ENCODE data around the gene PSMD8. TPM values are rescaled to one million over a fixed set of nuclear protein-coding genes. Genes with fewer than 3 reads are reported as not detected.
A peak's percentile ranks its signal among the peaks of the same experiment; 100 is the strongest.
"Not testable (repeated sequence)": the region's sequence is repeated elsewhere in the genome, so short reads cannot be mapped to it uniquely, and the experiment has no call there.

PSMD8 gene
- total RNA-seq, 2 experiments from 2014 or later = 169 to 238 TPM

DNA sequence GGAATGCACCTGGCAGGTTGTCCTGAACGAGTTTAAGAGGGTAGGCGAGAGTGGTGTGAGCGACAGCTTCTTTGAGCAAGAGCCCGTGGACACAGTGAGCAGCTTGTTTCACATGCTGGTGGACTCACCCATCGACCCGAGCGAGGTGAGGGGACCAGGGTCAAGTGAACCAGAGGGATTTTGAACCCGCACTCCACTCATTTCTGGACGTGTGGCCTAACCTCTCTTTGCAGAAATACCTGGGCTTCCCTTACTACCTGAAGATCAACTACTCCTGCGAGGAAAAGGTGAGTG lies 37.1 kb upstream of the PSMD8 start:
- H2AFZ ChIP-seq (ENCODE audit: low read length) = peak overlapping the region; percentile 92; the same call in 1 of the 2 replicates
- no TSS peak for BruUV-seq (replicated peaks)
- no peak overlapping the region for H3K27ac ChIP-seq (ENCODE audit: low read depth, low read length, poor library complexity, severe bottlenecking)
- no peaks in the 10 kb centered on the region for H3K9me2 ChIP-seq (ENCODE audit: insufficient read depth, low read length)
- no peaks in the 10 kb centered on the region for H4K20me1 ChIP-seq (ENCODE audit: insufficient read depth, low read length)
- peaks cover 5% of the 10 kb centered on the region for H3K4me1 ChIP-seq (ENCODE audit: insufficient read depth, low read length, poor library complexity, severe bottlenecking)
- peak overlapping the region; percentile 92 for H3K4me2 ChIP-seq (ENCODE audit: low read length)
- no peaks in the 10 kb centered on the region for H3K79me2 ChIP-seq (ENCODE audit: insufficient read depth, low read depth, low read length)
- ChIA-PET POLR2A (no interaction called here), CTCF (ENCODE audit: unreplicated experiment) (no interaction called here)
- TF ChIP-seq, protein P1, sequence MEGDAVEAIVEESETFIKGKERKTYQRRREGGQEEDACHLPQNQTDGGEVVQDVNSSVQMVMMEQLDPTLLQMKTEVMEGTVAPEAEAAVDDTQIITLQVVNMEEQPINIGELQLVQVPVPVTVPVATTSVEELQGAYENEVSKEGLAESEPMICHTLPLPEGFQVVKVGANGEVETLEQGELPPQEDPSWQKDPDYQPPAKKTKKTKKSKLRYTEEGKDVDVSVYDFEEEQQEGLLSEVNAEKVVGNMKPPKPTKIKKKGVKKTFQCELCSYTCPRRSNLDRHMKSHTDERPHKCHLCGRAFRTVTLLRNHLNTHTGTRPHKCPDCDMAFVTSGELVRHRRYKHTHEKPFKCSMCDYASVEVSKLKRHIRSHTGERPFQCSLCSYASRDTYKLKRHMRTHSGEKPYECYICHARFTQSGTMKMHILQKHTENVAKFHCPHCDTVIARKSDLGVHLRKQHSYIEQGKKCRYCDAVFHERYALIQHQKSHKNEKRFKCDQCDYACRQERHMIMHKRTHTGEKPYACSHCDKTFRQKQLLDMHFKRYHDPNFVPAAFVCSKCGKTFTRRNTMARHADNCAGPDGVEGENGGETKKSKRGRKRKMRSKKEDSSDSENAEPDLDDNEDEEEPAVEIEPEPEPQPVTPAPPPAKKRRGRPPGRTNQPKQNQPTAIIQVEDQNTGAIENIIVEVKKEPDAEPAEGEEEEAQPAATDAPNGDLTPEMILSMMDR (conservative IDR thresholded peaks at IDR 0.05; ENCODE audit: low read length) = no peak
- TF ChIP-seq EZH2phosphoT487 (IDR thresholded peaks at IDR 0.05; ENCODE audit: borderline replicate concordance, low read depth, low read length) = no peak
- H3K36me3 ChIP-seq (ENCODE audit: insufficient read depth, low read length) = no peaks in the 10 kb centered on the region
- peak overlapping the region; percentile 79 for H3K4me3 ChIP-seq (ENCODE audit: low read depth, low read length, poor library complexity, severe bottlenecking)
- no peaks in the 10 kb centered on the region for H3K9me3 ChIP-seq (ENCODE audit: low read length)
- intact Hi-C loops (cut with micrococcal nuclease; ENCODE audit: unreplicated experiment) = no loop called here
- DNase-seq (ENCODE audit: low spot score) = no peak

- CTCF ChIA-PET (ENCODE audit: unreplicated experiment); H4K20me1 ChIP-seq (ENCODE audit: insufficient read depth, low read length); H3K9me3 ChIP-seq (ENCODE audit: low read length); POLR2A ChIA-PET; H3K79me2 ChIP-seq (ENCODE audit: insufficient read depth, low read depth, low read length); H3K4me3 ChIP-seq (ENCODE audit: low read depth, low read length, poor library complexity, severe bottlenecking); H3K9me2 ChIP-seq (ENCODE audit: insufficient read depth, low read length); H2AFZ ChIP-seq (ENCODE audit: low read length); DNase-seq (ENCODE audit: low spot score); H3K27ac ChIP-seq (ENCODE audit: low read depth, low read length, poor library complexity, severe bottlenecking); H3K4me1 ChIP-seq (ENCODE audit: insufficient read depth, low read length, poor library complexity, severe bottlenecking); H3K4me2 ChIP-seq (ENCODE audit: low read length); H3K36me3 ChIP-seq (ENCODE audit: insufficient read depth, low read length); intact Hi-C loops (cut with micrococcal nuclease; ENCODE audit: unreplicated experiment); BruUV-seq (replicated peaks): not testable (repeated sequence)
Measured at GRCh38 chr19:38339011-38339410, 35.4 kb upstream of the PSMD8 start.

GRCh38 chr19:38340927-38341326 lies 33.4 kb upstream of the PSMD8 start:
- DNase-seq (ENCODE audit: low spot score) = no peak
- CTCF ChIA-PET (ENCODE audit: unreplicated experiment) = no interaction called here
- no peak overlapping the region for H3K4me3 ChIP-seq (ENCODE audit: low read depth, low read length, poor library complexity, severe bottlenecking)
- H3K36me3 ChIP-seq (ENCODE audit: insufficient read depth, low read length) = no peaks in the 10 kb centered on the region
- no peak for TF ChIP-seq EZH2phosphoT487 (IDR thresholded peaks at IDR 0.05; ENCODE audit: borderline replicate concordance, low read depth, low read length)
- TF ChIP-seq, protein P1 (conservative IDR thresholded peaks at IDR 0.05; ENCODE audit: low read length) = no peak
- peaks cover 5% of the 10 kb centered on the region for H3K4me1 ChIP-seq (ENCODE audit: insufficient read depth, low read length, poor library complexity, severe bottlenecking)
- H3K27ac ChIP-seq (ENCODE audit: low read depth, low read length, poor library complexity, severe bottlenecking) = no peak overlapping the region
- POLR2A ChIA-PET = no interaction called here
- BruUV-seq (replicated peaks) = no TSS peak
- no peaks in the 10 kb centered on the region for H3K9me2 ChIP-seq (ENCODE audit: insufficient read depth, low read length)
- no peaks in the 10 kb centered on the region for H3K9me3 ChIP-seq (ENCODE audit: low read length)
- H2AFZ ChIP-seq (ENCODE audit: low read length) = no peak overlapping the region
- H3K4me2 ChIP-seq (ENCODE audit: low read length) = no peak overlapping the region
- H3K79me2 ChIP-seq (ENCODE audit: insufficient read depth, low read depth, low read length) = no peaks in the 10 kb centered on the region
- intact Hi-C loops (cut with micrococcal nuclease; ENCODE audit: unreplicated experiment) = no loop called here
- no peaks in the 10 kb centered on the region for H4K20me1 ChIP-seq (ENCODE audit: insufficient read depth, low read length)
